OCI-LY1 (cell line): ENCODE data around the gene MARCKSL1.

Experiments
- H2AFZ ChIP-seq: fragments of 200-600 bp; sonication (generic), shearing (Covaris generic); 2 replicates; pipeline ENCODE4 v1.6.0; 2014; ENCODE audit warnings: antibody characterized with exemption, mild to moderate bottlenecking, low read length
- H3F3A ChIP-seq: fragments of 200-600 bp; sonication (generic), shearing (Covaris generic); 2 replicates; pipeline ENCODE4 v1.6.0; 2014; ENCODE audit warnings: mild to moderate bottlenecking, antibody characterized with exemption, low read length, moderate library complexity; ENCODE audit not compliant: insufficient read depth
- H3K27ac ChIP-seq: fragments of 200-600 bp; sonication (generic); 2 replicates; pipeline ENCODE4 v1.5.1; 2014; ENCODE audit warnings: low read length, mixed run types, mild to moderate bottlenecking, low read depth; ENCODE audit not compliant: poor library complexity, severe bottlenecking
- H3K27me3 ChIP-seq: fragments of 200-600 bp; sonication (generic); 2 replicates; pipeline ENCODE4 v1.6.0; 2014; ENCODE audit warnings: antibody characterized with exemption, mild to moderate bottlenecking, low read length, moderate library complexity; ENCODE audit not compliant: insufficient read depth
- H3K36me3 ChIP-seq: fragments of 200-600 bp; sonication (generic); 2 replicates; pipeline ENCODE4 v1.6.1; 2014; ENCODE audit warnings: mild to moderate bottlenecking, antibody characterized with exemption, low read length, moderate library complexity, mixed read lengths; ENCODE audit not compliant: insufficient read depth
- H3K4me1 ChIP-seq: fragments of 200-600 bp; sonication (generic); 2 replicates; pipeline ENCODE4 v1.5.1; 2014; ENCODE audit warnings: mild to moderate bottlenecking, low read length, moderate library complexity; ENCODE audit not compliant: insufficient read depth, severe bottlenecking
- H3K4me2 ChIP-seq: fragments of 200-600 bp; sonication (generic), shearing (Covaris generic); 2 replicates; pipeline ENCODE4 v1.6.1; 2014; ENCODE audit warnings: low read length
- H3K4me3 ChIP-seq: fragments of 200-600 bp; sonication (generic); 2 replicates; pipeline ENCODE4 v1.5.1; 2014; ENCODE audit warnings: low read length, low read depth, mild to moderate bottlenecking, mixed read lengths; ENCODE audit not compliant: poor library complexity, severe bottlenecking
- H3K79me2 ChIP-seq: fragments of 200-600 bp; shearing (Covaris generic); 2 replicates; pipeline ENCODE4 v1.6.1; 2016; ENCODE audit warnings: mixed run types, low read length, mixed read lengths; ENCODE audit not compliant: insufficient read depth
- H3K9ac ChIP-seq: fragments of 200-600 bp; sonication (generic), shearing (Covaris generic); 2 replicates; pipeline ENCODE4 v1.6.1; 2014; ENCODE audit warnings: mild to moderate bottlenecking, low read length, mixed read lengths
- H3K9me2 ChIP-seq: fragments of 200-600 bp; sonication (generic), shearing (Covaris generic); 2 replicates; pipeline ENCODE4 v1.6.1; 2014; ENCODE audit warnings: low read depth, mild to moderate bottlenecking, low read length, mixed read lengths
- H3K9me3 ChIP-seq: fragments of 200-600 bp; shearing (Covaris generic); 2 replicates; pipeline ENCODE4 v1.6.1; 2014; ENCODE audit warnings: low read length, mixed read lengths
- H4K20me1 ChIP-seq: fragments of 200-600 bp; sonication (generic), shearing (Covaris generic); 2 replicates; pipeline ENCODE4 v1.6.0; 2016; ENCODE audit warnings: mild to moderate bottlenecking, low read length; ENCODE audit not compliant: insufficient read depth
- EZH2 ChIP-seq: fragments of 200-600 bp; sonication (generic), shearing (Covaris generic); IDR thresholded peaks from 2 replicates; pipeline ENCODE4 v1.8.0; 2017; ENCODE audit warnings: borderline replicate concordance, mixed run types, mild to moderate bottlenecking, antibody characterized with exemption, low read length, moderate library complexity, mixed read lengths
- TF ChIP-seq, protein P1 (sequence below): fragments of 200-600 bp; sonication (generic), shearing (Covaris generic); IDR thresholded peaks from 2 replicates; pipeline ENCODE4 v1.5.1; 2017; ENCODE audit warnings: mild to moderate bottlenecking, antibody characterized with exemption, low read length, moderate library complexity, mixed read lengths

The MARCKSL1 gene

DNA sequence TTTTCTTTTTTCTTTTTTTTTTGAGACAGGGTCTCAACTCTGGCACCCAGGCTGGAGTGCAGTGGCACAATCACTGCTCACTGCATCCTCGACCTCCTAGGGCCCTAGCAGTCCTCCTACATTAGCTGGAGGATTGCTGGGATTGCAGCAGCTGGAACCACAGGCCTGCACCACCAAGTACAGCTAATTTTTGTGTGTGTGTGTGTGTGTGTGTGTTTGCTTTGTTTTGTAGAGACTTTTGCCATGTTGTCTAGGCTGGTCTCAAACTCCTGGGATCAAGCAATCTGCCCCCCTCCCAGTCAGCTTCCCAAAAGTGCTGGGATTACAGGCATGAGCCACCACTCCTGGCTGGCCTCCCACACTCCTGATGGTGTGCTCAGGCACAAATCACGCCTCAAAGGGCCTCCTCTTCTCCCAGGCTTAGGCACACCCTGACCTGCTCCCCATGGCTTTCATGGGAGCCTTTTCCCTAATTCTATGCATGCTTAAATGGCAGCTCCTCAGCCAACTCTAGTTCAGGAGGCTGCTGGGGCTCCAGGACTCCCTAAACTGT is 16.9 kb upstream of the MARCKSL1 start:
- no peak overlapping the region for H3K4me3 ChIP-seq
- H3K27ac ChIP-seq = no peak overlapping the region

DNA sequence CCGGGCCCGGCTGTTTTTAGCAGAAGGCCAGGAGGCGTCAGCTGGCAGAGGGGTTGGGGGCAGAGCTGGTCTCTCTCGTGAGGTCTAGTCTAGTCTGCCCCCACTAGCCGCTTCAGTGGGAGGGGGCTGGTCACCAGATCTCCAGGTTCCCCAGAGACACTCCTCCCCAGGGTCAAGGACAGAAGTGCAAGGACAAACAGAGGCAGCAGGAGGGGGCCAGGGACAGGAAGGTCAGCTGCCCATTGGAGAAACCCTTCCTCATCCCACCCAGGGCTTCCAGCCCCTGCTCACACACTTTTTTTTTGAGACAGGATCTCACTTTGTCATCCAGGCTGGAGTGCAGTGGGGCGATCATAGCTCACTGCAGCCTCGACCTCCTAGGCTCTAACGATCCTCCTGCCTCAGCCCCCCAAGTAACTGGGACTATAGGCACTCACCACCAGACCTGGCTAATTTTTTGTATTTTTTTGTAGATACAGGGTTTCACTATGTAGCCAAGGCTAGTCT is 16.3 kb upstream of the MARCKSL1 start:
- TF ChIP-seq, protein P1, sequence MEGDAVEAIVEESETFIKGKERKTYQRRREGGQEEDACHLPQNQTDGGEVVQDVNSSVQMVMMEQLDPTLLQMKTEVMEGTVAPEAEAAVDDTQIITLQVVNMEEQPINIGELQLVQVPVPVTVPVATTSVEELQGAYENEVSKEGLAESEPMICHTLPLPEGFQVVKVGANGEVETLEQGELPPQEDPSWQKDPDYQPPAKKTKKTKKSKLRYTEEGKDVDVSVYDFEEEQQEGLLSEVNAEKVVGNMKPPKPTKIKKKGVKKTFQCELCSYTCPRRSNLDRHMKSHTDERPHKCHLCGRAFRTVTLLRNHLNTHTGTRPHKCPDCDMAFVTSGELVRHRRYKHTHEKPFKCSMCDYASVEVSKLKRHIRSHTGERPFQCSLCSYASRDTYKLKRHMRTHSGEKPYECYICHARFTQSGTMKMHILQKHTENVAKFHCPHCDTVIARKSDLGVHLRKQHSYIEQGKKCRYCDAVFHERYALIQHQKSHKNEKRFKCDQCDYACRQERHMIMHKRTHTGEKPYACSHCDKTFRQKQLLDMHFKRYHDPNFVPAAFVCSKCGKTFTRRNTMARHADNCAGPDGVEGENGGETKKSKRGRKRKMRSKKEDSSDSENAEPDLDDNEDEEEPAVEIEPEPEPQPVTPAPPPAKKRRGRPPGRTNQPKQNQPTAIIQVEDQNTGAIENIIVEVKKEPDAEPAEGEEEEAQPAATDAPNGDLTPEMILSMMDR = no peak
- H3K4me2 ChIP-seq = peak overlapping the region; percentile 75
- H3F3A ChIP-seq = no peaks in the 10 kb centered on the region
- no peak overlapping the region for H2AFZ ChIP-seq
- no peak overlapping the region for H3K27ac ChIP-seq
- peak overlapping the region; percentile 68 for H3K9ac ChIP-seq
- no peaks in the 10 kb centered on the region for H3K79me2 ChIP-seq
- H3K36me3 ChIP-seq = no peaks in the 10 kb centered on the region
- peak overlapping the region; percentile 66 for H3K4me3 ChIP-seq
- H3K9me3 ChIP-seq = no peaks in the 10 kb centered on the region
- no peaks in the 10 kb centered on the region for H4K20me1 ChIP-seq
- peaks cover 13% of the 10 kb centered on the region for H3K4me1 ChIP-seq
- H3K27me3 ChIP-seq = no peaks in the 10 kb centered on the region
- H3K9me2 ChIP-seq = no peaks in the 10 kb centered on the region

More for the DNA sequence above, 16.9 kb upstream of the MARCKSL1 start:
- Histone ChIP-seq H3K4me2 (no peak overlapping the region), H3K79me2 (no peaks in the 10 kb centered on the region), H3F3A (no peaks in the 10 kb centered on the region), H3K27me3 (no peaks in the 10 kb centered on the region), H3K4me1 (peaks cover 13% of the 10 kb centered on the region), H3K36me3 (no peaks in the 10 kb centered on the region), H3K9me3 (no peaks in the 10 kb centered on the region), H3K9ac (no peak overlapping the region), H3K9me2 (no peaks in the 10 kb centered on the region), H2AFZ (no peak overlapping the region), H4K20me1 (no peaks in the 10 kb centered on the region)
- TF ChIP-seq, protein P1 = no peak
- TF ChIP-seq EZH2 = no peak

DNA sequence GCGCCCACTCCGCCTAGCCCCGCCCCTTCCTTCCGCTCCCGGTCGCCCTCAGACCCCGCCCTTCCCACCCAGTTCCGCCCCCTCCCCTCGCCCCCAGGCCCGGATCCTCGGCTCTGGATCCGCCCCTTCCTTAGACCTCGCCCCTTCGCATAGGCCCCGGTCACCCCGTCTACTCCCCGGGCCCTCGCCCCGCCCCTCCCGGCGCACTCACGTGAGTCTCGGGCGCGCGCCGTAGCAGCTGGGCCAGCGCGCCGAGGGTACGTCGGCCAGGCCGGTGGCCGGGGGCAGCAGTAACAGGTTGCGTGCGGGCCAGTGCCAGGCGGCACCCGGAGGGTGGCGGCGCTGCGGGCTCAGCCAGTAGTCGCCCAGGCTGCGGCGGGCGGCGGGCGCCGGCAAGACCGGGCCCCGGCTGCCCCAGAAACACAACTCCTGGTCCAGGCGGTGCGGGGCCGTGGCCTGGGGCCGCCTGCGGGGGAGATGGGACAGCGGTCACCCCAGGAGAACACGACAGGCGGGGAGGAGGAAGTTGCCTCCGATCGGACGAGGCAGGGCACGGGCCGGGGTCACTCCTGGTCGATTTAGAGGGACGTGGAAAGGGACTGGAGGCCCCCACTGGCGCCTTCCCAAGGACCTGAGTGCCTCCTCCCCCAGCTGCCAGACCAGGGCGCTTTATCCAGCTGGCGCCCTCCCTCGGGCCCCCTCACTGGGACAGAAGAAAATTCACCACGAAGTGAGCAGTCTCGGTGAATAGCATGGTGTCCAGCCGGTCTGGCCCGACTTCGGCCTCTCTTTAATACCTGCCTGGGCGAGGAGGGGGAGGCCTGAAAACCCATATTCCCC is 15.6 kb upstream of the MARCKSL1 start:
- Histone ChIP-seq H3K4me3 (peak overlapping the region; percentile 66), H3K9me3 (no peaks in the 10 kb centered on the region), H3K27ac (no peak overlapping the region), H2AFZ (no peak overlapping the region), H3K9me2 (no peaks in the 10 kb centered on the region), H3K4me2 (peak overlapping the region; percentile 75), H3K9ac (peak overlapping the region; percentile 68), H3F3A (no peaks in the 10 kb centered on the region), H4K20me1 (no peaks in the 10 kb centered on the region), H3K36me3 (no peaks in the 10 kb centered on the region), H3K79me2 (no peaks in the 10 kb centered on the region), H3K27me3 (no peaks in the 10 kb centered on the region), H3K4me1 (peaks cover 13% of the 10 kb centered on the region)
- TF ChIP-seq EZH2 = no peak
- TF ChIP-seq, protein P1 = no peak
